ENCODE measurements around the gene BCL6.

GRCh38 chr3:187686621-187687273 lies 58.5 kb downstream of the BCL6 start:
- no peak for TF ChIP-seq EZH2 (IDR thresholded peaks at IDR 0.05; ENCODE audit: borderline replicate concordance, low read length)
- TF ChIP-seq, protein P1, sequence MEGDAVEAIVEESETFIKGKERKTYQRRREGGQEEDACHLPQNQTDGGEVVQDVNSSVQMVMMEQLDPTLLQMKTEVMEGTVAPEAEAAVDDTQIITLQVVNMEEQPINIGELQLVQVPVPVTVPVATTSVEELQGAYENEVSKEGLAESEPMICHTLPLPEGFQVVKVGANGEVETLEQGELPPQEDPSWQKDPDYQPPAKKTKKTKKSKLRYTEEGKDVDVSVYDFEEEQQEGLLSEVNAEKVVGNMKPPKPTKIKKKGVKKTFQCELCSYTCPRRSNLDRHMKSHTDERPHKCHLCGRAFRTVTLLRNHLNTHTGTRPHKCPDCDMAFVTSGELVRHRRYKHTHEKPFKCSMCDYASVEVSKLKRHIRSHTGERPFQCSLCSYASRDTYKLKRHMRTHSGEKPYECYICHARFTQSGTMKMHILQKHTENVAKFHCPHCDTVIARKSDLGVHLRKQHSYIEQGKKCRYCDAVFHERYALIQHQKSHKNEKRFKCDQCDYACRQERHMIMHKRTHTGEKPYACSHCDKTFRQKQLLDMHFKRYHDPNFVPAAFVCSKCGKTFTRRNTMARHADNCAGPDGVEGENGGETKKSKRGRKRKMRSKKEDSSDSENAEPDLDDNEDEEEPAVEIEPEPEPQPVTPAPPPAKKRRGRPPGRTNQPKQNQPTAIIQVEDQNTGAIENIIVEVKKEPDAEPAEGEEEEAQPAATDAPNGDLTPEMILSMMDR (IDR thresholded peaks at IDR 0.05; ENCODE audit: low read length), result no peak
